ENCODE measurements around the gene LORICRIN. TPM values are rescaled to one million over a fixed set of nuclear protein-coding genes. Genes with fewer than 3 reads are reported as not detected.

The LORICRIN gene
- total and polyA plus RNA-seq, 9 of the 15 experiments (the other 6 are each of a cell fraction or from before 2014, with no cell fraction given): not detected

GRCh38 chr1:153248176-153248879 lies 11.2 kb upstream of the LORICRIN start:
- intact Hi-C loops (cut with micrococcal nuclease): no loop called here
- TF ChIP-seq STAG1 (CRISPR knock-in tag; IDR thresholded peaks at IDR 0.05; ENCODE audit: borderline replicate concordance) (no peak), ZBTB7A (IDR thresholded peaks at IDR 0.05; ENCODE audit: borderline replicate concordance, control insufficient read depth, low read depth, low read length) (no peak), HNRNPLL (IDR thresholded peaks at IDR 0.05; ENCODE audit: low read depth, low read length, poor library complexity, severe bottlenecking) (no peak), PML (IDR thresholded peaks at IDR 0.05; ENCODE audit: low read length) (no peak), NONO (IDR thresholded peaks at IDR 0.05; ENCODE audit: low read depth in 2 of 2, low read length in 1 of 2) (no peak), KAT8 (IDR thresholded peaks at IDR 0.05; ENCODE audit: low read depth) (no peak), ZNF586 (CRISPR knock-in tag; conservative IDR thresholded peaks at IDR 0.05) (no peak)
- no peak for FAIRE-seq
- H3K79me2 ChIP-seq (ENCODE audit: control insufficient read depth, insufficient read depth, low read length): no peaks in the 10 kb centered on the region
- WGBS (ENCODE audit: insufficient coverage, low coverage, missing lambda C conversion rate): 0% methylated on average over 5 of the region's 5 CpGs
- no peak overlapping the region for H2AFZ ChIP-seq (ENCODE audit: low read depth, low read length)
- no peaks in the 10 kb centered on the region for H3K9me1 ChIP-seq (ENCODE audit: control insufficient read depth, insufficient read depth, low read length)
- H3K36me3 ChIP-seq (ENCODE audit: control insufficient read depth, insufficient read depth, low read length): no peaks in the 10 kb centered on the region
- ChIA-PET POLR2A (interaction anchor here (0.6 kb wide), 1 partner anchor 447 kb away, joined by 3 read pairs; no protein-coding TSS in a partner anchor), CTCF (ENCODE audit: low intra/inter-chr PET ratio) (no interaction called here)
- no peak overlapping the region for H3K27ac ChIP-seq (ENCODE audit: extremely low read depth, low read depth, low read length)
- no peak for DNase-seq (ENCODE audit: extremely low read depth in 1 of 4, low spot score in 3 of 4)
- ATAC-seq: no peak
- no peak overlapping the region for H3K4me3 ChIP-seq
- no peaks in the 10 kb centered on the region for H4K20me1 ChIP-seq (replicated peaks; ENCODE audit: control insufficient read depth, insufficient read depth, low read length)
- no TSS peak for BruUV-seq (replicated peaks)
- no peaks in the 10 kb centered on the region for H3K4me1 ChIP-seq (replicated peaks in 1 of 2; ENCODE audit: control insufficient read depth in 2 of 2, insufficient read depth in 2 of 2, low read length in 2 of 2)
- no peak overlapping the region for H3K4me2 ChIP-seq (ENCODE audit: insufficient read depth, low read length)
- in situ Hi-C loops (cut with MboI): no loop called here
- no peak overlapping the region for H3K9ac ChIP-seq (ENCODE audit: insufficient read depth in 1 of 2, low read depth in 2 of 2, low read length in 2 of 2)
- H3K9me3 ChIP-seq (replicated peaks; ENCODE audit: control insufficient read depth, insufficient read depth, low read depth, low read length): no peaks in the 10 kb centered on the region
- H3K27me3 ChIP-seq (ENCODE audit: control insufficient read depth in 2 of 2, insufficient read depth in 2 of 2, low read length in 2 of 2): peaks cover 2 to 5% of the 10 kb centered on the region in 2 experiments; a peak in 3 of 5 replicates
